Measurements from ENCODE around the gene OR4M1. TPM values are rescaled to one million over a fixed set of nuclear protein-coding genes. Genes with fewer than 3 reads are reported as not detected.
"Not testable (repeated sequence)": the region's sequence is repeated elsewhere in the genome, so short reads cannot be mapped to it uniquely, and the experiment has no call there.

The OR4M1 gene
- total RNA-seq, 1 donor from 2014 or later = not detected

DNA sequence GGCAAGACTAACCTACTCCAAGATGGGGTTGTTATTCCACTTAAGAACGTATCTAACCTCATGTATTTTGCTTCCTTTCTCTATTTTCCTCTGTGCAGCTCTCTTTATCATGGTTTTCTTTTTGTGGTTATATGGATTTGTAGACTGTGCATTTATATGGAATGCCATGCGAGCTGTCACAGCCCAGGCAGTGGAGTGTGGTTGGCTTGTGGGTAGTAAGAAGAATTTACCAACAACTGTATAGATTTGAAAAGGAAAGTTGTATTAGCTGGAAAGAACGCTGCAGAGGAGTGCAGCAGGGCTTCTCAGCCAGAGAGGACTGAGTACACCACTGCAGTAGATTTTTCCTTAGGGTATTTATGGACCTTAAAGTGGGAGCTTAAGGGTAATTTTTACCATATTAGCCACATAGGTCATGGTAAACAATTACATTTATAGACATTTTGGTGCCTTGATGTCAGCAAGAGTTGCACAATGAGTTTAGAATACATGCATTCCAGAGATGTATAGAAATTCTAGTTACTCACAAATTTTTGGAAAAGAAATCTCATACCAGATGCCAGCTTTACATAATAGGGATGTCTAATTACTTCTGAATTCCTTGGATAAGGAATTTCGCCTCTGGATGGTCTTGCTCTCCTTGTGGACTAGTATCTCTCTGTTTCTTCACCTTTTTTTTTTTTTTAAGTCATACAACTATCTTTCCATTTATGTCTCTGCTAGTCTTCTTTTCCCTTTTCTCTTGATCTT lies 40.0 kb downstream of the OR4M1 start:
- DNase-seq; ATAC-seq (ENCODE audit: poor library complexity); intact Hi-C loops (cut with DNase I): not testable (repeated sequence)

DNA sequence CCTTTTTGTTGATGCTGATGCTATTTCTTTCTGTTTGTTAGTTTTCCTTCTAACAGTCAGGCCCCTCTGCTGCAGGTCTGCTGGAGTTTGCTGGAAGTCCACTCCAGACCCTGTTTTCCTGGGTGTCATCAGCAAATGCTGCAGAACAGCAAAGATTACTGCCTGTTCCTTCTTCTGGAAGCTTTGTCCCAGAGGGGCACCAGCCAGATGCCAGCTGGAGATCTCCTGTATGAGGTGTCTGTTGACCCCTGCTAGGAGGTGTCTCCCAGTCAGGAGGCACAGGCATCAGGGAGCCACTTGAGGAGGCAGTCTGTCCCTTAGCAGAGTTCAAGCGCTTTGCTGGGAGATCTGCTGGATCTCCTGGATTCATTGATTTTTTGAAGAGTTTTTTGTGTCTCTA lies 46.6 kb downstream of the OR4M1 start:
- DNase-seq; ATAC-seq (ENCODE audit: poor library complexity); intact Hi-C loops (cut with DNase I): not testable (repeated sequence)

DNA sequence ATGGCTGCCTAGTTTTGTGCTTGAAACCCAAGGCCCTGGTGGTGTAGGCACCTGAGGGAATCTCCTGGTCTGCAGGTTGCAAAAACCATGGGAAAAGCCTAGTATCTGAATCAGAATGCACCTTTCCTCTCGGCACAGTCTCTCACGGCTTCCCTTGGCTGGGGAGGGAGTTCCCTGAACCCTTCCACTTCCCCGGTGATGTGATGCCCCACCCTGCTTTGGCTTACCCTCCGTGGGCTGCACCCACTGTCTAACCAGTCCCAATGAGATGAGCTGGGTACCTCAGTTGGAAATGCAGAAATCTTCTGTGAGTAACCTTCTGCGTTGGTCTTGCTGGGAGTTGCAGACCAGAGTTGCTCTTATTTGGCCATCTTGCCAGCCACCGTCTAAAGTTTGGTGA lies 47.7 kb downstream of the OR4M1 start:
- intact Hi-C loops (cut with DNase I); DNase-seq; ATAC-seq (ENCODE audit: poor library complexity): not testable (repeated sequence)

DNA sequence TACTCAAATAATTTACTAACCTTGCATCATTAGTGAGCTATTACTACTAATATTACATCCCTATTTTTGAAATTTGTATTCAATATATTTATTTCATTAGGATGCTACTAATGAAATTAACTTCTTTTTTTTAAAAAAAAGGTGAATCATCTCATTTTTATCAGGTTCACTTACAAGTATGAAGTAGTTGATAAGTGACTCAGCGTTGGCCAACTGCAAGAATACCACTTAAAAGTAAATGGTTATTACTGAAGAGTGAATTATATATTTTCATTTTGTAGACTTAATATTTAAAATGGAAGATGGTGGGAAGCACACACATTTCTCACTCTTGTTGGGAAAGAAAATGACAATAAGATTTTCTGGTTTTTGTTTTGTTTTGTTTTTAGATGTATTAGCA lies 49.9 kb downstream of the OR4M1 start:
- DNase-seq (no peak), ATAC-seq (ENCODE audit: poor library complexity) (no peak)
- intact Hi-C loops (cut with DNase I) = no loop called here

DNA sequence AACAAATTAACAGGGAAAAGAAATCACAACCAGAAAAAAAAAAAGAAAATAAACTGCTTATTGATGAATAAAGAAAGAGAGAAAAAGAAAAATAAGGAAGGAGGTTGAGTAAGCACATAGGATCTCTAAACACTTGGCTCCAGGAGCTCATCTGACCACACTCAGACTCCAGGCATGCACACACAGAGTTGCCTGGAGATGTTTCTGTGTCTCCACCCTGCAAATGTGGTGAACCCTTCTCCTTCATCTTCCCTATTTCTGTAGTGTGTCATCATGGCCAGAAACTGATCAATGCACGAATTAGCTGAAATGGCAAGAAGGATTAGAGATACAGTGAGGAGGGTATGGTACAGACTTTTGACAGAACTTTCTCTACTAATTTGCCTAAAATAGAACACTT lies 50.5 kb downstream of the OR4M1 start:
- ATAC-seq (ENCODE audit: poor library complexity) (no peak), DNase-seq (no peak)
- intact Hi-C loops (cut with DNase I) = no loop called here

DNA sequence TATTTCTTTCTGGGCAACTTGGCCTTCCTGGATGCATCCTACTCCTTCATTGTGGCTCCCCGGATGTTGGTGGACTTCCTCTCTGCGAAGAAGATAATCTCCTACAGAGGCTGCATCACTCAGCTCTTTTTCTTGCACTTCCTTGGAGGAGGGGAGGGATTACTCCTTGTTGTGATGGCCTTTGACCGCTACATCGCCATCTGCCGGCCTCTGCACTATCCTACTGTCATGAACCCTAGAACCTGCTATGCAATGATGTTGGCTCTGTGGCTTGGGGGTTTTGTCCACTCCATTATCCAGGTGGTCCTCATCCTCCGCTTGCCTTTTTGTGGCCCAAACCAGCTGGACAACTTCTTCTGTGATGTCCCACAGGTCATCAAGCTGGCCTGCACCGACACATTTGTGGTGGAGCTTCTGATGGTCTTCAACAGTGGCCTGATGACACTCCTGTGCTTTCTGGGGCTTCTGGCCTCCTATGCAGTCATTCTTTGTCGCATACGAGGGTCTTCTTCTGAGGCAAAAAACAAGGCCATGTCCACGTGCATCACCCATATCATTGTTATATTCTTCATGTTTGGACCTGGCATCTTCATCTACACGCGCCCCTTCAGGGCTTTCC lies 54.4 kb downstream of the OR4M1 start:
- DNase-seq; ATAC-seq (ENCODE audit: poor library complexity); intact Hi-C loops (cut with DNase I): not testable (repeated sequence)

DNA sequence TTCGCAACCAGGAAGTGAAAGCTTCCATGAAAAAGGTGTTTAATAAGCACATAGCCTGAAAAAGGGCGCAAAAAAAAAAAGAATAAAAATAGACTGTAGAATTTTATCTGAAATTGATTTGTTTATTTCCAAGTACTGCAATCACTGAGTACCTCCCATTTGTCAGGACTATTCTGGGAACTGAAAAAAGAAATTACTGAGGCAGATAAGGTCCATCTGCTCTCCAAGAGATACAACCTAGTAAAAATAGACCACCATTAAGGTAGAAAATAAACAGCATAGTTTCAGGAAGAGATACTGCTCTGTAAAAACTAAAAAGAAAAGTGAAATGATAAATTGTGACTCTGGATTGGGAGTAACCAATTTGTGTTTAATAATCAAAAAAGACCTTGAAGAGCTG lies 55.0 kb downstream of the OR4M1 start:
- ATAC-seq (ENCODE audit: poor library complexity) = no peak
- intact Hi-C loops (cut with DNase I) = no loop called here

More for the DNA sequence above, 55.0 kb downstream of the OR4M1 start:
- no peak for DNase-seq

Other genes starting within 250 kb of the OR4M1 start
- gene OR11H2, start 59.6 kb upstream of the OR4M1 start, total RNA-seq = not detected
- gene OR4Q3, start 29.9 kb upstream of the OR4M1 start, total RNA-seq = not detected
- not detected for gene OR4N2, start 30.3 kb downstream of the OR4M1 start, total RNA-seq
- gene OR4K2, start 101.6 kb downstream of the OR4M1 start, total RNA-seq = not detected
- gene OR4K5, start 147.1 kb downstream of the OR4M1 start, total RNA-seq = not detected
- gene OR4K1, start 157.4 kb downstream of the OR4M1 start, total RNA-seq = not detected
- gene OR4K15, start 202.1 kb downstream of the OR4M1 start, total RNA-seq = not detected
- not detected for gene OR4Q2, start 228.7 kb downstream of the OR4M1 start, total RNA-seq
- gene OR4K14, start 245.8 kb downstream of the OR4M1 start, total RNA-seq = not detected